MM.1S (cell line): Measurements from ENCODE around the gene RSPH1.

Source experiments
- DNase-seq: peaks from one replicate; pipeline ENCODE4 v3.0.0-alpha.2; 2015
- H2AFZ ChIP-seq: fragments of 300-600 bp; sonication (generic); 2 replicates; pipeline ENCODE4 v1.6.0; 2016; ENCODE audit warnings: antibody characterized with exemption, low read length
- H3F3A ChIP-seq: fragments of 300-600 bp; sonication (generic); 2 replicates; pipeline ENCODE4 v1.6.1; 2016; ENCODE audit warnings: mild to moderate bottlenecking, antibody characterized with exemption, low read length, moderate library complexity, mixed read lengths; ENCODE audit not compliant: insufficient read depth
- H3K27ac ChIP-seq: fragments of 300-600 bp; sonication (generic); 2 replicates; pipeline ENCODE4 v1.5.1; 2016; ENCODE audit warnings: mild to moderate bottlenecking, low read length
- H3K27me3 ChIP-seq: fragments of 300-600 bp; sonication (generic); replicated peaks from 2 replicates; pipeline ENCODE4 v1.6.0; 2016; ENCODE audit warnings: low read length; ENCODE audit not compliant: insufficient read depth
- H3K36me3 ChIP-seq: fragments of 300-600 bp; sonication (generic); replicated peaks from 2 replicates; pipeline ENCODE4 v1.6.1; 2016; ENCODE audit warnings: mild to moderate bottlenecking, low read length, mixed read lengths; ENCODE audit not compliant: insufficient read depth
- H3K4me1 ChIP-seq: fragments of 300-600 bp; sonication (generic); 2 replicates; pipeline ENCODE4 v1.6.1; 2016; ENCODE audit warnings: low read length, mixed read lengths
- H3K4me2 ChIP-seq: fragments of 300-600 bp; sonication (generic); 2 replicates; pipeline ENCODE4 v1.6.0; 2016; ENCODE audit warnings: low read depth, low read length
- H3K4me3 ChIP-seq: fragments of 300-600 bp; sonication (generic); 2 replicates; pipeline ENCODE4 v1.5.1; 2016; ENCODE audit warnings: low read length, mixed read lengths
- H3K79me2 ChIP-seq: fragments of 300-600 bp; sonication (generic); 2 replicates; pipeline ENCODE4 v1.6.1; 2016; ENCODE audit warnings: mixed run types, low read length, mixed read lengths
- H3K9ac ChIP-seq: fragments of 300-600 bp; sonication (generic); 2 replicates; pipeline ENCODE4 v1.6.1; 2016; ENCODE audit warnings: low read length, mixed read lengths
- H3K9me2 ChIP-seq: fragments of 300-600 bp; sonication (generic); replicated peaks from 2 replicates; pipeline ENCODE4 v1.6.1; 2016; ENCODE audit warnings: mild to moderate bottlenecking, low read length, mixed read lengths; ENCODE audit not compliant: insufficient read depth
- H3K9me3 ChIP-seq: fragments of 300-600 bp; sonication (generic); replicated peaks from 2 replicates; pipeline ENCODE4 v1.6.1; 2016; ENCODE audit warnings: mild to moderate bottlenecking, low read length, mixed read lengths; ENCODE audit not compliant: insufficient read depth
- H4K20me1 ChIP-seq: fragments of 300-600 bp; sonication (generic); 2 replicates; pipeline ENCODE4 v1.6.1; 2016; ENCODE audit warnings: mild to moderate bottlenecking, low read length, moderate library complexity, mixed read lengths; ENCODE audit not compliant: insufficient read depth
- CTCF ChIP-seq: fragments of 300-600 bp; sonication (generic); IDR thresholded peaks from 2 replicates; pipeline ENCODE4 v1.5.1; 2016; ENCODE audit warnings: antibody characterized with exemption, low read length, mixed read lengths
- EZH2 ChIP-seq: fragments of 300-600 bp; sonication (generic); optimal IDR thresholded peaks from 2 replicates; pipeline ENCODE3; 2017; ENCODE audit warnings: low read depth, mild to moderate bottlenecking, antibody characterized with exemption, low read length, mixed read lengths
- EZH2phosphoT487 ChIP-seq: fragments of 300-600 bp; sonication (generic); IDR thresholded peaks from 2 replicates; pipeline ENCODE4 v1.6.1; 2018; ENCODE audit warnings: antibody characterized with exemption, low read length

The RSPH1 gene

GRCh38 chr21:42495765-42496119, 282 bp downstream of the RSPH1 start:
- peaks cover 75% of the 10 kb centered on the region for H3K27me3 ChIP-seq
- peak overlapping the region; percentile 72 for H2AFZ ChIP-seq

GRCh38 chr21:42495027-42495426, 997 bp downstream of the RSPH1 start:
- peak overlapping the region; percentile 99 for H3K4me2 ChIP-seq
- no peak overlapping the region for H2AFZ ChIP-seq
- H3K36me3 ChIP-seq, result no peaks in the 10 kb centered on the region
- peak overlapping the region; percentile 82; the same call in 1 of the 2 replicates for H3K4me3 ChIP-seq
- no peaks in the 10 kb centered on the region for H3K9me2 ChIP-seq
- no peaks in the 10 kb centered on the region for H4K20me1 ChIP-seq
- peaks cover 6% of the 10 kb centered on the region; the same call in 1 of the 2 replicates for H3F3A ChIP-seq
- peaks cover 14% of the 10 kb centered on the region for H3K4me1 ChIP-seq
- no peak for TF ChIP-seq EZH2phosphoT487
- TF ChIP-seq EZH2, result no peak
- TF ChIP-seq CTCF, result no peak
- DNase-seq, result no peak
- no peaks in the 10 kb centered on the region for H3K79me2 ChIP-seq
- peaks cover 73% of the 10 kb centered on the region for H3K27me3 ChIP-seq
- no peak overlapping the region for H3K27ac ChIP-seq
- peak overlapping the region; percentile 57 for H3K9ac ChIP-seq
- H3K9me3 ChIP-seq, result no peaks in the 10 kb centered on the region

More at GRCh38 chr21:42495765-42496119, 282 bp downstream of the RSPH1 start:
- Histone ChIP-seq H3K9me3 (no peaks in the 10 kb centered on the region), H3K36me3 (no peaks in the 10 kb centered on the region), H3K79me2 (no peaks in the 10 kb centered on the region), H4K20me1 (no peaks in the 10 kb centered on the region), H3K4me1 (peaks cover 14% of the 10 kb centered on the region), H3K4me3 (peak overlapping the region; percentile 82), H3K4me2 (peak overlapping the region; percentile 99), H3K27ac (peak overlapping the region; percentile 56; the same call in 1 of the 2 replicates), H3K9me2 (no peaks in the 10 kb centered on the region), H3F3A (peaks cover 6% of the 10 kb centered on the region; the same call in 1 of the 2 replicates), H3K9ac (peak overlapping the region; percentile 57)
- TF ChIP-seq EZH2, result no peak
- TF ChIP-seq EZH2phosphoT487, result no peak
- no peak for DNase-seq

DNA sequence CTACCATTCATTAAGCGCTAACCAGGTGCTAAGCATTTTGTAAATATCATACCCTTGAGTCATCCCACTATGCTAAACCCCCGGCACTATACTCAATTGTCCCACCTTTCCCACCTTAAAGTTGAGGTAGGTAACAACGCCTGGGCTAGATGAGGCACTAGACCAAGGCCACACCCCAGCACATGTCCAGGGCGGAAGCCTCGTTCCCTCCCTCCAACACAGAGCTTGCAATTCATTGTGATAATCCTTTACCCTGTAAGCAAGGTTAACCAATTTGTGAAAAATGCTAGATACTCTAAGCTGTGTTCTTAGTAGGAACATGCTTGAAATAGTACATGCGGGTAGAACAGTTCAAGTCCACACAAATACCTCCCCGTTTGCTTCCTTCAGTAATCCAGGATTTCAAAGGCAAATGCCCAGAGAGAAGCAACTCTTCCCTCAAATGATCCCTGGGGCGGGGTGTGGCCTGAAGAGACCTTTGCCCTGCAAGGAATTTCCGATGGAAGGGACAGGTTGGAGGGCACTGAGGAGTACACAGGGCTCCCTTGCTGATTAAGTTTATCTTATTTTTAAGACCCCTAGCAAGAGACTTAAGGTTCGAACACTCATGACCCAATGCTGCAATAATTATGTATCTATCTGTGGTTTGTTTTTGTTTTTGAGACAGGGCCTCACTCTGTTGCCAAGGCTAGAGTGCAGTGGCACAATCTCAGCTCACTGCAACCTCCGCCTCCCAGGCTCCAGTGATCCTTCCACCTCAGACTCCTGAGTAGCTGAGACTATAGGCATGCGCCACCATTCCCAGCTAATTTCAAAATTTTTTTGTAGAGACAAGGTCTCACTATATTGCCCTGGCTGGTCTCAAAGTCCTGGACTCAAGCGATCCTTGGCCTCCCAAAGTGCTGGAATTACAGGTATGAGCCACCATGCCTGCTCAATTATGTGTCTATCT, 2.6 kb downstream of the RSPH1 start:
- no peak overlapping the region for H3K27ac ChIP-seq
- no peaks in the 10 kb centered on the region for H4K20me1 ChIP-seq
- H3K9me2 ChIP-seq, result no peaks in the 10 kb centered on the region
- H3K4me1 ChIP-seq, result peaks cover 14% of the 10 kb centered on the region
- H3K27me3 ChIP-seq, result peaks cover 57% of the 10 kb centered on the region
- no peaks in the 10 kb centered on the region for H3K9me3 ChIP-seq
- no peak overlapping the region for H3K9ac ChIP-seq
- no peak overlapping the region for H3K4me3 ChIP-seq
- H3K79me2 ChIP-seq, result no peaks in the 10 kb centered on the region
- DNase-seq, result no peak
- no peak overlapping the region for H3K4me2 ChIP-seq
- no peak for TF ChIP-seq EZH2
- TF ChIP-seq CTCF, result no peak
- TF ChIP-seq EZH2phosphoT487, result no peak
- no peaks in the 10 kb centered on the region for H3K36me3 ChIP-seq
- H2AFZ ChIP-seq, result no peak overlapping the region
- peaks cover 6% of the 10 kb centered on the region; the same call in 1 of the 2 replicates for H3F3A ChIP-seq
